Activated CD4-positive, alpha-beta T cell treated with anti-CD3 and anti-CD28 coated beads, Interleukin-2, amount 10 ng/mL, durations not matched to agents 7 days and 5 days (primary cell): Measurements from ENCODE around the gene PLEKHO1. TPM values are rescaled to one million over a fixed set of nuclear protein-coding genes. Genes with fewer than 3 reads are reported as not detected.
"Not testable (repeated sequence)": the region's sequence is repeated elsewhere in the genome, so short reads cannot be mapped to it uniquely, and the experiment has no call there.

ENCODE experiments used
- CTCF ChIA-PET: fragments of 350-600 bp; sonication (Branson Sonifier 250); formaldehyde crosslinking; loops from one replicate; lab custom pipeline; 2021; ENCODE audit warnings: antibody characterized with exemption; lab: Charles Lee
- POLR2A ChIA-PET: fragments of 350-600 bp; sonication (Branson Sonifier 250); formaldehyde crosslinking; loops from one replicate; lab custom pipeline; 2021; ENCODE audit warnings: antibody characterized with exemption; lab: Charles Lee
- DNase-seq: peaks from one replicate; pipeline ENCODE4 v3.0.0-alpha.2; 2020
- H3K27ac Mint-ChIP-seq: one replicate; pipeline ENCODE4 v1.8.0; 2021; ENCODE audit warnings: mild to moderate bottlenecking, moderate library complexity, mixed read lengths
- H3K27me3 Mint-ChIP-seq: one replicate; pipeline ENCODE4 v1.8.0; 2021; ENCODE audit warnings: mixed read lengths
- H3K36me3 Mint-ChIP-seq: one replicate; pipeline ENCODE4 v1.8.0; 2021; ENCODE audit warnings: low read depth, mixed read lengths
- H3K4me1 Mint-ChIP-seq: one replicate; pipeline ENCODE4 v1.8.0; 2021; ENCODE audit warnings: mixed read lengths
- H3K4me3 Mint-ChIP-seq: one replicate; pipeline ENCODE4 v1.8.0; 2021; ENCODE audit warnings: mild to moderate bottlenecking, moderate library complexity, mixed read lengths
- H3K9me3 Mint-ChIP-seq: one replicate; pipeline ENCODE4 v1.8.0; 2021; ENCODE audit warnings: mixed read lengths
- total RNA-seq, 2 experiments: library from RNA; stranded (reverse); gene quantifications; one replicate each; pipeline ENCODE4 v1.2.3, GENCODE V29; 2021

Gene PLEKHO1
- total RNA-seq, 2 experiments from 2014 or later = 65.6 to 67.7 TPM

GRCh38 chr1:150132372-150132771 is 17.3 kb upstream of the PLEKHO1 start:
- no peak for DNase-seq
- Mint-ChIP-seq H3K9me3 (no peaks in the 10 kb centered on the region), H3K27me3 (no peaks in the 10 kb centered on the region), H3K4me1 (no peaks in the 10 kb centered on the region), H3K4me3 (no peak overlapping the region), H3K27ac (no peak overlapping the region), H3K36me3 (peaks cover 5% of the 10 kb centered on the region)
- CTCF ChIA-PET = no interaction called here
- POLR2A ChIA-PET = interaction anchor here (0.6 to 0.7 kb wide), 2 partner anchors 10 to 23 kb away, joined by 3 read pairs; no protein-coding TSS in a partner anchor

DNA sequence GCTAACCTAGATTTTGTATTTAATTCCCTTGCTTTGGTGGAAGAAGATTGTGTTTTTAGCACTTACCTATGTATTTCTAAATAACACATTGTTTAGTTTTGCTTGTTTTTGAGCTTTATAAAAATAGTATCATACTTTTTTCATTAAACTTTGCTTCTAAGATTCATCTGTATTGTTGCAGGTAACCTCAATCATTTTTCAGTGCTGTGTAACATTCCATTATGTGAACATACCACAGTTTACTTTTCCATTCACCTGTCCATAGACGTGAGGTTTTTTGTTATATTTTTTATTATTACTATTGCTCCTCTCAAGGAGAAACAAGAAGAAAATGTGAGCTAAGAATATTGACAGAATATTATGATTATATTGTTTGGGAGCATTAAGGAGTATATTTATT is 15.2 kb upstream of the PLEKHO1 start:
- Mint-ChIP-seq H3K4me3 (no peak overlapping the region), H3K36me3 (peaks cover 5% of the 10 kb centered on the region), H3K9me3 (no peaks in the 10 kb centered on the region), H3K27ac (no peak overlapping the region), H3K4me1 (no peaks in the 10 kb centered on the region), H3K27me3 (no peaks in the 10 kb centered on the region)
- POLR2A ChIA-PET = no interaction called here
- CTCF ChIA-PET = no interaction called here
- no peak for DNase-seq

DNA sequence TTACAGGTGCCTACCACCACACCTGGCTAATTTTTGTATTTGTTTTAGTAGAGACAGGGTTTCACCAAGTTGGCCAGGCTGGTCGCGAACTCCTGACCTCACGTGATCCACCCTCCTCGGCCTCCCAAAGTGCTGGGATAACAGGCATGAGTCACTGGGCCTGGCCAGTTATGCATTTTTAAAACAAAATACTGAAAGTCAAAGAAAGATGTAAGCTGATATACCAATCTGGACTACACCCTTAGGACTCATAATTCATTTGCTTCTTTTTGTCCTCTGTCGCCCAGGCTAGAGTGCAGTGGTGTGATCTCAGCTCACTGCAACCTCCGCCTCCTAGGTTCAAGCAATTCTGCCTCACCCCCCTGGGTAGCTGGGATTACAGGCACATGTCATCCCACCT is 14.3 kb upstream of the PLEKHO1 start:
- H3K4me1 Mint-ChIP-seq, H3K27me3 Mint-ChIP-seq, H3K4me3 Mint-ChIP-seq, POLR2A ChIA-PET, DNase-seq, H3K36me3 Mint-ChIP-seq, H3K9me3 Mint-ChIP-seq, H3K27ac Mint-ChIP-seq: not testable (repeated sequence)
- CTCF ChIA-PET = interaction anchor here (0.7 to 1.1 kb wide), 2 partner anchors 25 to 62 kb away, joined by 3 to 4 read pairs; no protein-coding TSS in a partner anchor

DNA sequence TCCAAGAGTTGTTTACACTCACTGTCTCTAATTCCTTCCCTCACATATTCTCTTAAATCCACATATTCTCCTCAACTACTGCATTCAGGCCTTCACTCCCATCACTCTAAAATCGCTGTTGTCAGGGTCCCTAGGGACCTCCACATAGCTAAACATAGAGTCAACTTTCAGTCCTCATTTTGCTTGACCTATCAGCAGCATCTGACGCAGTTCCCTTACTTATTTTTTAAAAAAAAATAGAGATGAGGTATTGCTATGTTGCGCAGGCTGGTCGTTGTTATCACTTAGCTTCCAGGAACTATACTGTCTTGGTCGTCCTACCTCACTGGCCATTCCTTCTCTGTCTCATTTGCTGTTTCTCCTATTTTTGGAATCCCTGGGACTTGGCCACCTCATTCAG is 11.7 kb upstream of the PLEKHO1 start:
- H3K9me3 Mint-ChIP-seq = no peaks in the 10 kb centered on the region
- peaks cover 5% of the 10 kb centered on the region for H3K36me3 Mint-ChIP-seq
- no peaks in the 10 kb centered on the region for H3K4me1 Mint-ChIP-seq
- no peak overlapping the region for H3K4me3 Mint-ChIP-seq
- CTCF ChIA-PET = interaction anchor here (0.6 kb wide), 1 partner anchor 39 kb away, joined by 6 read pairs; no protein-coding TSS in a partner anchor
- no peak overlapping the region for H3K27ac Mint-ChIP-seq
- DNase-seq = no peak
- H3K27me3 Mint-ChIP-seq = no peaks in the 10 kb centered on the region
- POLR2A ChIA-PET = no interaction called here

DNA sequence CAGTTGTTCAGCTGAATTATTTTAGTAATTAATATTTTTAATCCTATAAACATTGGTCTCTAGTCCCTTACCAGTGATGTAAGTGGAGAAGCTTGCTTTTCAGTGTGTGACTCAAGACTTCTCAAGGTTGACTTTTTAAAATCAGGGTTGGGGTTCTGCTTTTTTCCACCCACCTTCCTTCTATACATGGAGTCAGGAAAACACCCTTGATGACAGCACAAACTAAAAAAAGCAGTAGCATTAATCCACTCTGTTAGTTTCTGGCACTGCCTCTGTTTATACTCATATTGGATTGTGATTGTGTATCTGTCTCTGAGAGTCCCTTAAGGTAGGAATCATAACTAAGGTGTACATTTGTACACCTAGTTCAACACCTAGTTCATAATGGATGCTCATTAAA is 8.3 kb upstream of the PLEKHO1 start:
- Mint-ChIP-seq H3K27ac (no peak overlapping the region), H3K36me3 (peaks cover 3% of the 10 kb centered on the region), H3K27me3 (no peaks in the 10 kb centered on the region), H3K4me1 (peaks cover 12% of the 10 kb centered on the region), H3K4me3 (no peak overlapping the region), H3K9me3 (no peaks in the 10 kb centered on the region)
- CTCF ChIA-PET = interaction anchor here (1.5 to 2.4 kb wide), 3 partner anchors 9 to 47 kb away, joined by 3 to 8 read pairs (median 6); partner anchors contain the start of gene PLEKHO1
- DNase-seq = no peak
- POLR2A ChIA-PET = no interaction called here

GRCh38 chr1:150142083-150142482 is 7.6 kb upstream of the PLEKHO1 start:
- CTCF ChIA-PET = no interaction called here

DNA sequence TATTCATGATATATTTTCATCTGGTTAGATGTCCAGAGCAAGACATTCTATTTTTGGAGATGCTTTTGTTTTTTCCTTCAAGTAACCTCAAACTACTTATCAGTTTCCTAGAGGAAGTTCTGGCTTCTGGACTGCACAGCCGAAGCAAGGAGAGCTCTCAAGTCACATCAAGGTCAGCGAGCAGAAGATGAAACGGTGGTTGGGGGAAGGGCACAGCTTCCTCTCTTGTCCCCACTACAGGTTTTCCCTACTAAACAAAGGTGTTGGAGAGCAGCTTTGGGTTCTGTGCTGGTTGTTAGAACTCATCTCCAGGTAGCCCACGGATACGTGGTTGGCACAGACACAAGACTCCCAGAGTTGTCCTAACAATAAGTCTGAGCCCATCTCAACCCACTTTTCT is 5.1 kb upstream of the PLEKHO1 start:
- Mint-ChIP-seq H3K27me3 (peaks cover 20% of the 10 kb centered on the region), H3K9me3 (no peaks in the 10 kb centered on the region), H3K27ac (no peak overlapping the region), H3K4me1 (peaks cover 38% of the 10 kb centered on the region), H3K4me3 (no peak overlapping the region), H3K36me3 (peaks cover 3% of the 10 kb centered on the region)
- ChIA-PET CTCF (interaction anchor here (0.9 to 1.0 kb wide), 2 partner anchors 9 to 13 kb away, joined by 3 read pairs; no protein-coding TSS in a partner anchor), POLR2A (no interaction called here)
- DNase-seq = no peak

More at GRCh38 chr1:150142083-150142482, 7.6 kb upstream of the PLEKHO1 start:
- H3K27ac Mint-ChIP-seq = no peak overlapping the region
- no peak for DNase-seq
- POLR2A ChIA-PET = no interaction called here
- H3K36me3 Mint-ChIP-seq = peaks cover 3% of the 10 kb centered on the region
- peaks cover 2% of the 10 kb centered on the region for H3K27me3 Mint-ChIP-seq
- peaks cover 19% of the 10 kb centered on the region for H3K4me1 Mint-ChIP-seq
- no peaks in the 10 kb centered on the region for H3K9me3 Mint-ChIP-seq
- H3K4me3 Mint-ChIP-seq = no peak overlapping the region

- DNase-seq, H3K9me3 Mint-ChIP-seq, H3K36me3 Mint-ChIP-seq, CTCF ChIA-PET, POLR2A ChIA-PET, H3K4me3 Mint-ChIP-seq, H3K27ac Mint-ChIP-seq: not testable (repeated sequence)
- Mint-ChIP-seq H3K4me1 (peaks cover 40% of the 10 kb centered on the region), H3K27me3 (peaks cover 20% of the 10 kb centered on the region)
Observed at GRCh38 chr1:150146016-150146415, 3.7 kb upstream of the PLEKHO1 start.

DNA sequence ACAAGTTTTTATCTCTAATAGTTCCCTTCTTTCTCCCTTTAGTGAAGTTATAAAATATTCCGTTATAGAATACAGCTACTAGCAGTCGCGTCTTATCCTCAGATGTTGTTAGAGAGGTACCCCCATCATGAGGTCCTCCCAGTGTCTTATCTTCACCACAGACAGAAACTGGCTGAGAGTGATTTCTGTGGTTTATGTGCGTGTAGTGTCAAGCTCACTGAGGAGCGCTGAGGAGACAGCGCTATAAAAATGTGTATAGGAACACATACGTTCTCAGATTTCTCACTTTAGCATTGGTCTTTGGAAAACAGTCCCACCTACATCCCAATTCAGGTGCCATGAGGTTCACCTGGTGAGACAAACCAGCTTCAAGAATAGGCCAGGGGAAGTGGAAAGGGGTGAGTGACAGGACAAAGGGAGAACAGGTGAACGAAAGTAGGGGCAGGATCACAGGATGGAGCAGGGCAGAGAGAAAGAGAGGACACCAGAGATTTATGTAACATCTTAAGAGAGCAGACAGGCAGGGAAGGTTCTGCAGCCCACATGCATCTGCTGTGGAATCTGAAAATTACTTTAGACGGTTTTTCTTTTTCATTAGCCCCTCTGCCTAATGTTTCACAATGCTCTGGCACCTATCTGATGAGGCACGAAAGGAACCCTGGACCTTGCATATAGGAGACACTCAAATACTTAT is 2.7 kb upstream of the PLEKHO1 start:
- ChIA-PET POLR2A (interaction anchor here (0.6 kb wide), 1 partner anchor 242 kb away, joined by 3 read pairs; no protein-coding TSS in a partner anchor), CTCF (interaction anchor here (0.6 to 1.5 kb wide), 2 partner anchors 69 to 668 kb away, joined by 3 to 4 read pairs; no protein-coding TSS in a partner anchor)
- Mint-ChIP-seq H3K27me3 (peaks cover 20% of the 10 kb centered on the region), H3K4me3 (no peak overlapping the region), H3K9me3 (no peaks in the 10 kb centered on the region), H3K4me1 (peaks cover 49% of the 10 kb centered on the region), H3K36me3 (peaks cover 15% of the 10 kb centered on the region), H3K27ac (no peak overlapping the region)
- DNase-seq = peak; percentile 22

DNA sequence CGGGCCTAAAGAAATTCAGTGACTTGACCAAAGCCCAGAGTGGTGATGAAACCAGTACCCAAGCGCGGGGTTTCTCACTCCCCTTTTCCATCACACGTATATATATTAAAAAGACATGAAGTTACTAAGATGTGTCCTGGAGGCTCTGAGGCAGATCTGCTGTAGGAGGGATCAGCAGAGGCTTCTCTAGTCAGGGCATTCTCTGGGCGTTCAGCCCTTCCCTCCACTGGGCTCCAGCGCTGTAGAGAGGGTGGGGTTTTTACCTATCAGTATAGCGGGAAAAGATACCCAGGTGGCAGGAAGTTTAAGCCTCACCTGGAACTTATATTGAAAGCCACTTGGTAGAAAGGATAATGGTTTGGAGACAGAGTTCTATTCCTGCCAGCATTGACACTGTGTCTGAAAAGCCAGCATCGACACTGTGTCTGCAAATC is 862 bp upstream of the PLEKHO1 start:
- POLR2A ChIA-PET = no interaction called here
- no peaks in the 10 kb centered on the region for H3K9me3 Mint-ChIP-seq
- H3K36me3 Mint-ChIP-seq = peaks cover 29% of the 10 kb centered on the region
- H3K27ac Mint-ChIP-seq = peak overlapping the region; percentile 85
- no peak for DNase-seq
- peaks cover 20% of the 10 kb centered on the region for H3K27me3 Mint-ChIP-seq
- CTCF ChIA-PET = interaction anchor here (1.2 to 1.5 kb wide), 3 partner anchors 11 to 74 kb away, joined by 3 to 6 read pairs (median 3); no protein-coding TSS in a partner anchor
- peaks cover 64% of the 10 kb centered on the region for H3K4me1 Mint-ChIP-seq
- peak overlapping the region; percentile 88 for H3K4me3 Mint-ChIP-seq

DNA sequence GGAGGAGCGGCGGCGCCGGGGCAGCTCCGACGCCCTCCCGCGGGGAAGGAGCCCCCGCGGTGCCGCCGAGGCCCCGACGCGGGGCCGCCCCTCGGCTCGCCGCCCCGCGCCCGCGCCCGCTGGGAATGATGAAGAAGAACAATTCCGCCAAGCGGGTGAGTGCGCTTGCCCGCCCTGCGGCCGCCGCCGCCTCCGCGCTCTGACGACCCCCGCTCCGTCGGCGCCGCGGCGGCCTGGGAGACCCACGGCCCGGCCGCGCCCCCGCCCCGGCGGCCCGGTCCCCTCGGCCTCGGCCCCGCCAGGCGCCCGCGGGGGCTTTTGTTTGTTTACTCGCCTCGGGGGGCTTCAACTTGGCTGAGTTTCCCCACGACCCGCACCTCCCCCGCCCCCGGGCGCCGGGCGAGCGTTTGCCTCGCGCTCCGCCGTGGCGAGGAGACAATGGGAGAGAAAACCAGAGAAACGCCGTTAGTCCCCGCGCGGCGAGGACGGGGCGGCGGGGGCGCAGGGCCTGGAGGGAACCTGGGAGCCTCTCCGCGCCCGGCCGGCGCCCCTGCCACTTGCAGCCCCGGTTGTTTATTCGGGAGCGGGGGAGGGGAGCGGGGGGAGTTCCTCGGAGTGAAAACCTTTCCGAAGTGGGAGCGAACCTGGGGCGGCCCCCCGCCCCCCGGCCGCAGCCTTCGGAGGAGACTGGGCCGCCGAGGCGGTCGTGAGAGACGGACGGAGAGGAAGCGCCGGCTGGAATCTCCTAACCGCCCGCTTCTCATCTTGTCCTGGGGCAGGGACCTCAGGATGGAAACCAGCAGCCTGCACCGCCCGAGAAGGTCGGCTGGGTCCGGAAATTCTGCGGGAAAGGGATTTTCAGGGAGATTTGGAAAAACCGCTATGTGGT is 661 bp downstream of the PLEKHO1 start:
- H3K36me3 Mint-ChIP-seq = peaks cover 41% of the 10 kb centered on the region
- CTCF ChIA-PET = interaction anchor here (0.9 to 1.5 kb wide), 7 partner anchors 10 to 262 kb away, joined by 3 to 6 read pairs (median 3); a partner anchor contains a TSS
- DNase-seq = no peak
- POLR2A ChIA-PET = interaction anchor here (1.2 kb wide), 1 partner anchor 9 kb away, joined by 4 read pairs; no protein-coding TSS in a partner anchor
- H3K4me3 Mint-ChIP-seq = peak overlapping the region; percentile 88
- peak overlapping the region; percentile 92 for H3K27ac Mint-ChIP-seq
- H3K9me3 Mint-ChIP-seq = no peaks in the 10 kb centered on the region
- H3K4me1 Mint-ChIP-seq = peaks cover 62% of the 10 kb centered on the region
- H3K27me3 Mint-ChIP-seq = peaks cover 20% of the 10 kb centered on the region

DNA sequence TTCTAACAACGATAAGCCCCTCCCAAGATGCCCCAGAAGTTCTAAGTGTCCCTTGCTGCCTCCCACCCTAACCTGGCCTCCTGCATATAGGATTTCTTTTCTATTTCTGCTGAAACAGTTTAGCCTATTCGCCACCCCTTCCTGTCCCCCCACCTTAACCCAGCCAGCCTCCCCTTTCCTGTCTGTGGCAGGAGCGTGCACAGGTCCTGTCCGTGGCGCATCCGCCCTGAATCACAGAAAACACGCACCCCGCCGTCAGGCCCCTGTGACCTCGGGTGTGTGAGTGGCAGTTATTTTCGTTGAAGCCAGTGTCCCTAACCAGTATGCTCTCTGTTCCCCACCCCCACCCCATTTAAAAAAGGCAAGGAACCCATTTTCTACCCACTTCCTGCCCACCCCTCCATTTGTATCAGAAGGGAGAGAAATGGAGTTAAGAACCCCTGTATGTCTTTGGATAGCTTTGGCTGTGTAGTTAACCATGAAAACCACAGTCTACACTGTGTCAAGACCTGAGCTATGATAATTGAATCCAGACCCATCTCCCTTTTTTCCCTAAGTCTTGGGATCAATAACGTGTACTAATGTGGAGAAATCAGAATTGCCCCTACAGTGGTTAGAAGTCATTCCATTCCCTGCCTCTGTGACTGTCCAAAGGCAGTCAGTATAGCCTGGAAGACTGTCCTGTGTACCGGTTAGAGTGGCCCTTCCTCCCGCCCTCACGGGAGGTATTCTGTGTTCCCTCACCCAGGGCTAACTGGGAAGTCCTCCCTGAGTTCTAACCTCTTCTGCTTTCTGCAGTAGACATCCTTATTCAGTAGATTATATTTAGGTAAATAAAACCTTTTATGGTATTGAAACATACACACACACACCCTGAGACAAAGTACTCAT is 1.8 kb downstream of the PLEKHO1 start:
- peaks cover 20% of the 10 kb centered on the region for H3K27me3 Mint-ChIP-seq
- peaks cover 48% of the 10 kb centered on the region for H3K36me3 Mint-ChIP-seq
- H3K27ac Mint-ChIP-seq = peak overlapping the region; percentile 92
- peak overlapping the region; percentile 88 for H3K4me3 Mint-ChIP-seq
- H3K4me1 Mint-ChIP-seq = peaks cover 61% of the 10 kb centered on the region
- H3K9me3 Mint-ChIP-seq = no peaks in the 10 kb centered on the region
- POLR2A ChIA-PET = no interaction called here
- CTCF ChIA-PET = interaction anchor here (2.1 kb wide), 1 partner anchor 11 kb away, joined by 8 read pairs; no protein-coding TSS in a partner anchor
- DNase-seq = peak; percentile 74
